SK-N-MC (cell line): ENCODE measurements around the gene ZDHHC11B.
"Not testable (repeated sequence)": the region's sequence is repeated elsewhere in the genome, so short reads cannot be mapped to it uniquely, and the experiment has no call there.

Experiments
- EZH2 ChIP-seq: fragments of 200-600 bp; sonication (generic); IDR thresholded peaks from one replicate; pipeline ENCODE4 v1.6.1; 2017; ENCODE audit warnings: antibody characterized with exemption
- FOXP2 ChIP-seq: optimal IDR thresholded peaks from 2 replicates; pipeline ENCODE3; 2011; ENCODE audit warnings: mild to moderate bottlenecking, moderate library complexity; ENCODE audit not compliant: insufficient read depth; ENCODE audit errors: extremely low read length, control extremely low read depth
- POLR2AphosphoS5 ChIP-seq: IDR thresholded peaks from 2 replicates; pipeline ENCODE4 v1.6.1; 2012; ENCODE audit warnings: mild to moderate bottlenecking, low read depth, low read length, borderline replicate concordance

DNA sequence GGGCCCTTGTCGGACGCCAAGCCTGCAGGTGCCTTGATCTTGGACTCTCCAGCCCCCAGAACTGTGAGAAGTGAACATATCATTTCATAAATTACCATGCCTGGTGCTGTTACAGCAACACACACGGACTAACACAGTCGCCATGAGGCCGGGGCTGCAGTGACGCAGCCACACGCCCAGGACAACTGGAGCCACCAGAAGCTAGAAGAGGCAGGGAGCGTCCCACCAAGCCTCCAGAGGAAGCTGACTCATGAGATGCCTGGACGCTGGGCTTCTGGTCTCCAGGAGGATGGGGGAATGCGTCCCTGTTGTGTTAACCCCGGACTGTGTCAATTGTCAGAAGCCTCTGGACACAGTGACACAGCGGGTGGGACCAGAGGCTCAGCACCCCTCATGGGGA lies 97.6 kb downstream of the ZDHHC11B start:
- not testable (repeated sequence) for TF ChIP-seq POLR2AphosphoS5, EZH2, FOXP2
